HG03103 (cell line): ENCODE measurements around the gene STIM2.

Experiments
- ATAC-seq: cut with Tn5 transposase; IDR thresholded peaks from one replicate; pipeline ENCODE4 v1.9.1; 2021; ENCODE audit warnings: low read depth; ENCODE audit not compliant: unreplicated experiment

STIM2 gene

DNA sequence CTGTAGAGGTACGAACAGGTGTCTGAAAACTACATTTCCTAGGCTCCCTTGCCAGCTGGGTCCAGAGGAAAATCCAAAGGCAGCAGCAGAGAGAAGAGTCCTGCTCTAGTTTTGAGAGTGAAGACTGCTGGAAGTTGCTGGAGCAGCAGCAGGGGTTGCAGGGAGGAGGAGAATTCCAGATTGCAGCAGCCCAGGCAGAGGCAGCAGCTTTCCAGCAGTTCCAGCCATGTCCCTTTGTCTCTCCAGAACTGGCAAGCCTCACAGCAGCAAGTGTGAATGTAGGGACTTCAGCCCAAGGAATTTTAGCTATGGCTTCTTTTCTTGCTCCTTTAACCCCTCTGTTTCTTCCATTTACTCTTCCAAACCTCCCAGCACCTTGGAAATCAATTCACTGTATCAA is 24.1 kb upstream of the STIM2 start:
- no peak for ATAC-seq

DNA sequence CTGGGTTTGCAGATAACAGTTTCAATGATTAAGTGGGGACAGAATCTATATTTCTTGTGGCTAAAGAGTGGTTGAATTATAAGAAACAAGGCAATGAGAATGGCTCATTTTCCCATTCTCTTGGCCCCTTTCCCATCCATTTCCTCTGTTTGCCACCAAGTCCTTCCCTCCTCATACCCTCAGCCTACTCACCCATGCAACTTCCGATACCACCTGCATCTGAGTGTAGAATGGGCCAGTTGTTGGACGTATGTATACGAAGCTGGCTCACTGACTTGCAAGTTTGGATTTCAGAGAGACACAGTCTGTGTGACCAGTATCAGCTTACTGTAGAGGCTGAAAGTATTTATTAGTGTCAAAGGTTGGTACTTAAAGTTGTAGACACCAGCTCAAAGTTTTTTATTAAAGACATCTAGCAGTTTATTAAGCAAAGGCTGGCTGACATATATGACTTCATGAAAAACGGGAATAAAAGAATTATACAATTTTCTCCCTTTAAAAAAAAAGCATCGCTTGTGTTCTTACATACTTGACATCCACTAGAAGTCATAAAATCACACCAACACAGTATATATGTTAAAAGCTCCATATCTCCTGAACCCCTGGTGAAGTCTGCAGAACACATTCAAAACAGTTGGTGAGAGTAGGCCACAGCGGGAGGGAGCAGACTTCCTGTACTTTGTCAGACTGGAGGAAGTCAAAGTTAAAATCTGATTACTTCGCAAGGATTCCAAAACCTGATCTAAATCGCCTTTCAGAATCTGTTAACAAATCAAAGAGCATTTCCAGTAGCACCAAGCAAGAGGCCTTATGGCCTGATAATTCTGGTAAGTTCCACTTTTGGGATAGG is 22.4 kb upstream of the STIM2 start:
- no peak for ATAC-seq

- ATAC-seq, result no peak
Observed at GRCh38 chr4:26839016-26839415, 21.6 kb upstream of the STIM2 start.

- no peak for ATAC-seq
Observed at GRCh38 chr4:26839534-26839951, 21.1 kb upstream of the STIM2 start.

GRCh38 chr4:26840786-26841185 is 19.9 kb upstream of the STIM2 start:
- ATAC-seq, result no peak

DNA sequence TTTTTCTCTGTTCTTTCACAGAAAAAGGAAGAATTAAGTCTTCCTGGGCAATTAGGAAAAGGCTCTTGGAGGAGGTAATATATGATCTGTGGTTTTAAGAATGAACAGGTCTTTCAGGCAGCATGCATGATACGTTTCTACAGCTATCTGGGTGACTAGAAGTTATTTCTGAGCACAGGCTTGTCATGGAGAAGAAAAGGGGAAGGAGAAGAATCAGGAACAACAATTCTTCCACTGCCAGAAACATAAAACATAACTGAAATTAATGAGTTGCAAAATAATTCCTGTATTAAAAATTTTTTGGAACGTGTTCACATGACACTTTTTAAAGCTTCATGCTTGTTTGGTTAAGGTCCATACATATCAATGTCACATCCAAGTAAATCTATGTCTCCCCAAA is 17.7 kb upstream of the STIM2 start:
- ATAC-seq, result no peak

DNA sequence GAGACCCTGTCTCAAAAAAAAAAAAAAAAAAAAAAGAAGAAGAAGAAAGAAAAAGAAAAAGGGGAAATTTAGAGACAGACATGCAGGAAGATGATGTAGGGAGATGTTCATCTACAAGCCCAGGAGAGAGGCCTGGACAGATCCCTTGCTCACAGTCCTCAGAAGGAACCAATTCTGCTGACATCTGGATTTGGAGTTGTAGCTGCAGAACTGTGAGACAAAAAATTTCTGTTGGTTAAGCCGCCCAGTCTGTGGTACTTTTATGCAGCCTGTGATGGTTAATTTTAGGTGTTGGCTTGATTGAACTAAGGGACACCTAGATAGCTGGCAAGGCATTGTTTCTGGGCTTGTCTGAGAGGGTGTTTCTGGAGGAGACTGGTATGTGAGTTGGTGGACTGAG is 10.1 kb upstream of the STIM2 start:
- no peak for ATAC-seq

GRCh38 chr4:26851129-26851528 is 9.5 kb upstream of the STIM2 start:
- ATAC-seq, result no peak

DNA sequence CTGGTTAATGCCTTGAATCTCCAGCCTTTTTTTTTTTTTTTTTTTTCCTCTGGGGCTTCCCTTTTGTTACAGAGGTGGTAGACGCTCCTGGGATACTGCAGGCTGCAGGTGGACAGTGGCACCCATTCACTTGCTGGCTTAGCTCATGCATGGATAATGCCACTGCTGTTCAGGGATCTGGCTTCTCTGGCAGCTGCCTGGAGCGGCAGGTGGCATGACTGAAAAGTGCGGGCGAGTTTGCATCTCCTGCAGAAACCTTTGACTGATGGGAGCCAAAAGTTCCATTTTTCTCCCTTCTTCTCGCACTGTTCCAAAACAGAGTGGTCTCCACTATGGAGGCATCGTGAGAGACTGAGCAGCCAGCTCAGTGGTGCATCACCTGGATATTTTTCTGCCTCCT is 5.9 kb upstream of the STIM2 start:
- ATAC-seq, result no peak

DNA sequence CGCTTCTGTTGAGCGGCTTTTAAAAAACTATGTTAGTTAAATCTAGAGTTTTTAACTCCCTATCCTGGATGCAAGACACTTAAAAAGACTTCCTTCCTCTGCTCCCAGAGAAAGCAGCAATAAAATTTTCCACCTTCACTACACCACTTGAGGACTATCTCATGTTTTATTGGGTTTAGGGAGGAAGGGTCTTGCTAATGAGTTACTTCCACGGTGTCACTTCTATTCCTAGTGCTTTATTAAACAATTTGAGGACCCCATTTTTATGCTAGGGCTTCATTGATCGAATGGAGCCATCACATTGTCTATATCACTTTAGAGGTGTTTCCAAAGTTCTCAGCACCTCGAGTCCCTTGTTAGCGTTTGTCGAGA is 3.7 kb upstream of the STIM2 start:
- ATAC-seq, result no peak

GRCh38 chr4:26857278-26858034 is 3.2 kb upstream of the STIM2 start:
- ATAC-seq, result peak; percentile 49

- ATAC-seq, result no peak
Observed at GRCh38 chr4:26858035-26858918, 2.4 kb upstream of the STIM2 start.

DNA sequence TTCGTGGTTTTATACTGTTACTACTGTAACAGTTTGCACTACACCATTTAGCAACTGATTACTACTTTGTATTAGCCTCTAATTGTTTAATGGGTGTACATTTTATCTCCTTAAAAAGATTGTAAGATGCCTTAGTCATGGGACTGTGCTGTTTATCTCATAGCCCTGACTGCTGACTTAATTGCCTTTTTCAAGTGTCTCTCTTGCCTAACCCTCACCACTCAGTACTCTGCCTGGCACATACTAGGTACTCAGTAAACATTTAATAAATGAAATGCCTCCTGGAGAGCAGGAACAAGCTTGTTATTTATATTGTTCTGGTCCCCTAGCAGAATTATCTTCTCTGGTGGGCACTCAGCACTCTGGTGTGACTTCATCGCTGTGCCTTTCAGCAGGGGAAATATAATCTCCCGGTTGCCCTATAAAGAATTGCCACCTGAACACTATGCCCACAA is 1.7 kb upstream of the STIM2 start:
- ATAC-seq, result no peak

DNA sequence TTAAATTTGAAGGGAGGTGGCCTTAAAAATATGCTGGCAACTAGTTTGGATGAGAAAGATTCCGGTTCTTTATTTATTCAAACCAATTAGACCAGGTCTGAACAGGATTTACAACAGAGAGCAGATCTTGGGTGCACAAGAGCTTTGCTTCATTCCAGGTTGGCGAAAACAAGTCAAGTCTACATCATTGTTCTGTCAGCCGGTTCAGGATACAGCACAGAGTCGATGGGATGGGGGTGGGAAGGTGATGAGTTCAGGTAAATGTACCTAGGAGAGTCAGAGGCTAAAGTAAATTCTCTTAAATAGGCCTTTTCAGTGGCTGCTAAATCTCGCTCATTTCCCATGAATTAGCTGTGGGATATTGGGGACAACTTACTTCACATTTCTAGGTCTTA is 882 bp upstream of the STIM2 start:
- ATAC-seq, result no peak

DNA sequence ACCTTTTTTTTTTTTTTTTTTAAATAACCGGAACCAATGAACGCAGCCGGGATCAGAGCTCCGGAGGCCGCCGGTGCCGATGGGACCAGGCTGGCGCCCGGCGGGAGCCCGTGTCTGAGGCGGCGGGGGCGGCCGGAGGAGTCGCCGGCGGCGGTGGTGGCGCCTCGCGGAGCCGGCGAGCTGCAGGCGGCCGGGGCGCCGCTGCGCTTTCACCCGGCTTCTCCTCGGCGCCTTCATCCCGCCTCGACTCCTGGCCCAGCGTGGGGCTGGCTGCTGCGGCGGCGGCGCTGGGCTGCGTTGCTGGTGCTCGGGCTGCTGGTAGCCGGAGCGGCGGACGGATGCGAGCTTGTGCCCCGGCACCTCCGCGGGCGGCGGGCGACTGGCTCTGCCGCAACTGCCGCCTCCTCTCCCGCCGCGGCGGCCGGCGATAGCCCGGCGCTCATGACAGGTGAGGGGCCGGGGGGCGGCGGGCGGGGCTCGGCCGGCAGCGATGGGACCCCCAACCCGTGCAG is 337 bp downstream of the STIM2 start:
- peak; percentile 15 for ATAC-seq

DNA sequence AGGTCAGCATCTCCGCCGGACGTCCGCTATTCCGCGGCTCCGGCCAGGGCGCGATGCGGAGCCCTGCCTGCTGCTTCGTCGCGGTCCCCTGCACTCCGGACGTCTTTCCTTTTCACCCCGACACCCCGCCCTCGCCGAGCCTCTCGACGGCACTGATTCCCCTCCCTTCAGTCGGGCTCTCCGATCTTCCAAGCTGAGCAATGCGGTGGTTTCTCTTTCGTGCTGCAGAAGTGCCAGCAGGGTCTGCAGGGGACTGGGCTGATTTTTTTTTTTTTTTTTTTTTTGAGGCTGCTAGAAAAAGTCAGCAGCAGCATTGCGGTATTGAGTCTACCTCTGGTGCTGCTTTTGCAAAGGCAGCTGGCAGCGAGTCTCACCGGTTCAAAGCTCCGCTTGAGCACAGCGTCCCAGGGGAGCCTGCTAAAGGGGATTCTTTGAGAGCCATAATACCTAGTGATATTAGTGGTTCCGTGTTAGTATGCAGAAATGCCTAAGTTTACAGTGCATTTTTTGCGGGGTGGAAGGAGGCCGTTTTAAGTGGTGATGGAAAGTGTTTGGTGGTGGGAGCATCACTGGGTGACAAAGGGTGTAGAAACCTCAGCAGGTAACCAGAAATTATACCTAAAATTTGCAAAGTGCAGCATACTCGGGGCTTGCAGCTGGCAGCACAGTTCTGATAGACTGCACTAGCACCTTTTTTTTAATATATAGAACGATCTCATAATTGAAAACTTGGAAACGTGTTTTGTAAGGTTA is 969 bp downstream of the STIM2 start:
- peak; percentile 28 for ATAC-seq

- no peak for ATAC-seq
Observed at GRCh38 chr4:26862381-26862915, 1.8 kb downstream of the STIM2 start.

GRCh38 chr4:26863512-26863911 is 2.9 kb downstream of the STIM2 start:
- ATAC-seq, result no peak

- no peak for ATAC-seq
Observed at GRCh38 chr4:26864899-26865298, 4.3 kb downstream of the STIM2 start.

DNA sequence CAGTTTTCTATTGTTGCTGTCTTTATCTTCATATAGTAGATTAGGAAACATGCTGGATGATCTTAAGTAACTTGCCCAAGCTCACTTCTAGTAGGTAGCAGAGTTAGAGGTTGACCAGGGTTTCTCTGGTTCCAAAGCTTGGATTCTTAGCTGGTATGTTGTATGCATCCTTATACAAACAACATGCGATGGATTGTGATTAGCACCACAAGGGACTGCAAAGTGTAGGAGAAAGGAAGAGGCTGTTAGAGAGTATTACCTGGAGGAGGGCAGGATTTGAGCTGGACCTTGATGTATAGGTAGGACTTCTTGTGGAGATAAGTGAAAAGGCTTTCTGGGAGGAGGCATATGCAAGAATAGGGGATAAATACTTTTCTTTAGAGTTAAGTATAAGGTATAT is 5.6 kb downstream of the STIM2 start:
- no peak for ATAC-seq
